K562 (cell line): ENCODE results near the gene ZNF280D. TPM values are rescaled to one million over a fixed set of nuclear protein-coding genes. Genes with fewer than 3 reads are reported as not detected.

Source experiments
- ATAC-seq: fragments of 200-7000 bp; cut with Tn5 transposase; 3 replicates; pipeline ENCODE4 v1.9.1; 2020; ENCODE audit warnings: moderate library complexity
- BruUV-seq: library from RNA; stranded (reverse); fragments of 400-500 nt; replicated peaks from 2 replicates; lab custom pipeline; 2021; lab: Mats Ljungman, UMichigan
- CTCF ChIA-PET: fragments of 300-600 bp; formaldehyde crosslinking; extraction: SDS; loops from one replicate; lab custom pipeline; 2021; ENCODE audit warnings: low intra/inter-chr PET ratio; lab: Yijun Ruan, JAX
- POLR2A ChIA-PET: fragments of 300-600, 350-650 bp; sonication (Branson Sonifier 250); formaldehyde crosslinking; extraction: SDS; loops from one replicate; lab custom pipeline; 2021; ENCODE audit warnings: antibody characterized with exemption, inconsistent platforms; lab: Yijun Ruan, JAX
- DNase-seq, 4 experiments: peaks; one replicate each; pipeline versions ENCODE4 v3.0.0 to v3.0.0-alpha.2; 2011 to 2018; ENCODE audit warnings: low spot score in 3 of 4, mixed read lengths in 3 of 4; ENCODE audit errors: extremely low read depth in 1 of 4
- FAIRE-seq: peaks from 2 replicates; lab custom pipeline; 2011; peaks lifted over from hg19 to GRCh38; lab: Jason Lieb, UNC
- H2AFZ ChIP-seq: 2 replicates; pipeline ENCODE4 v1.6.0; 2011; ENCODE audit warnings: low read depth, low read length, control low read depth, inconsistent platforms
- H3K27ac ChIP-seq: fragments of 200-600 bp; 3 replicates; pipeline ENCODE4 v1.8.0; 2011; ENCODE audit warnings: low read depth, mild to moderate bottlenecking, control low read depth, inconsistent platforms, low read length, moderate library complexity, mixed read lengths; ENCODE audit errors: extremely low read depth
- H3K27me3 ChIP-seq, 2 experiments: fragments of 300-600 bp in 1 of 2; 2 replicates in 1 of 2; 3 replicates in 1 of 2; pipeline versions ENCODE4 v1.6.0 to v1.8.0; 2011; ENCODE audit warnings: inconsistent platforms in 2 of 2, low read length in 2 of 2, mild to moderate bottlenecking in 1 of 2, mixed read lengths in 1 of 2, moderate library complexity in 1 of 2; ENCODE audit not compliant: control insufficient read depth in 2 of 2, insufficient read depth in 2 of 2
- H3K36me3 ChIP-seq: fragments of 300-600 bp; 3 replicates; pipeline ENCODE4 v1.8.0; 2011; ENCODE audit warnings: mild to moderate bottlenecking, low read length, inconsistent platforms; ENCODE audit not compliant: control insufficient read depth, insufficient read depth
- H3K4me1 ChIP-seq, 2 experiments: fragments of 200-600 bp in 1 of 2; replicated peaks in 1 of 2; 2 replicates in 1 of 2; 3 replicates in 1 of 2; pipeline versions ENCODE4 v1.5.1 to v1.8.0; 2011; ENCODE audit warnings: inconsistent platforms in 2 of 2, low read length in 2 of 2, mild to moderate bottlenecking in 1 of 2, mixed read lengths in 1 of 2, moderate library complexity in 1 of 2; ENCODE audit not compliant: control insufficient read depth in 2 of 2, insufficient read depth in 2 of 2
- H3K4me2 ChIP-seq: 2 replicates; pipeline ENCODE4 v1.6.1; 2011; ENCODE audit warnings: low read length, control low read depth, inconsistent platforms, mixed read lengths; ENCODE audit not compliant: insufficient read depth
- H3K4me3 ChIP-seq: fragments of 200-600 bp; sonication (generic), shearing (Covaris generic); 2 replicates; pipeline ENCODE4 v1.5.1; 2016; ENCODE audit warnings: control low read depth, inconsistent platforms
- H3K79me2 ChIP-seq: fragments of 200-600 bp; 3 replicates; pipeline ENCODE4 v1.8.0; 2011; ENCODE audit warnings: low read length, inconsistent platforms; ENCODE audit not compliant: control insufficient read depth, insufficient read depth
- H3K9ac ChIP-seq, 2 experiments: 2 replicates each; pipeline versions ENCODE4 v1.6.0 to v1.6.1; 2011; ENCODE audit warnings: low read depth in 2 of 2, low read length in 2 of 2, control low read depth in 1 of 2, inconsistent platforms in 1 of 2, mild to moderate bottlenecking in 1 of 2, mixed read lengths in 1 of 2; ENCODE audit not compliant: insufficient read depth in 1 of 2
- H3K9me1 ChIP-seq: one replicate; pipeline ENCODE4 v1.6.0; 2011; ENCODE audit warnings: inconsistent platforms, mild to moderate bottlenecking, low read length, moderate library complexity; ENCODE audit not compliant: control insufficient read depth, insufficient read depth
- H3K9me3 ChIP-seq: replicated peaks from 2 replicates; pipeline ENCODE4 v1.5.1; 2011; ENCODE audit warnings: low read depth, low read length, inconsistent platforms; ENCODE audit not compliant: control insufficient read depth, insufficient read depth
- H4K20me1 ChIP-seq: replicated peaks from 2 replicates; pipeline ENCODE4 v1.6.1; 2011; ENCODE audit warnings: low read length, inconsistent platforms, mixed read lengths; ENCODE audit not compliant: control insufficient read depth, insufficient read depth
- BCOR ChIP-seq: fragments of 450-650 bp; IDR thresholded peaks from 2 replicates; pipeline ENCODE4 v1.6.1; 2016
- EZH2 ChIP-seq: IDR thresholded peaks from 2 replicates; pipeline ENCODE4 v1.6.1; 2012; ENCODE audit warnings: low read depth, mild to moderate bottlenecking, inconsistent platforms, low read length, borderline replicate concordance
- FOSL1 ChIP-seq: fragments of 200-800 bp; sonication (Bioruptor generic); conservative IDR thresholded peaks from 2 replicates; pipeline ENCODE4 v1.6.1; 2016; ENCODE audit warnings: missing genetic modification characterization, missing compliant biosample characterization
- FOXM1 ChIP-seq, 2 experiments: fragments of 450-650 bp in 1 of 2; sonication (generic) in 1 of 2; formaldehyde crosslinking in 1 of 2; IDR thresholded peaks; 2 replicates each; pipeline versions ENCODE4 v1.6.1 to v1.9.0; 2017 to 2022; ENCODE audit warnings: low read depth in 2 of 2, mild to moderate bottlenecking in 2 of 2, missing genetic modification reagents in 1 of 2, moderate library complexity in 1 of 2
- FUS ChIP-seq: fragments of 200-400 bp; formaldehyde crosslinking; optimal IDR thresholded peaks from 2 replicates; pipeline ENCODE3; 2017; ENCODE audit warnings: low read depth, low read length
- GATAD2B ChIP-seq: fragments of 450-650 bp; IDR thresholded peaks from 2 replicates; pipeline ENCODE4 v1.6.1; 2017; ENCODE audit warnings: mild to moderate bottlenecking, borderline replicate concordance
- STAT5B ChIP-seq: fragments of 250-450 bp; sonication (Bioruptor Pico); IDR thresholded peaks from 2 replicates; pipeline ENCODE4 v1.8.0; 2021; ENCODE audit warnings: mild to moderate bottlenecking, inconsistent platforms
- TCF7 ChIP-seq: sonication (generic); IDR thresholded peaks from 2 replicates; pipeline ENCODE4 v1.6.1; 2016; ENCODE audit warnings: antibody characterized with exemption, borderline replicate concordance
- U2AF1 ChIP-seq: fragments of 200-400 bp; formaldehyde crosslinking; optimal IDR thresholded peaks from 2 replicates; pipeline ENCODE3; 2017; ENCODE audit warnings: mild to moderate bottlenecking, low read depth, low read length, moderate library complexity
- XRCC5 ChIP-seq: fragments of 200-400 bp; formaldehyde crosslinking; IDR thresholded peaks from 2 replicates; pipeline ENCODE4 v1.6.1; 2017; ENCODE audit warnings: low read depth, mild to moderate bottlenecking, low read length
- ZNF143 ChIP-seq: sonication (generic); formaldehyde crosslinking; IDR thresholded peaks from 2 replicates; pipeline ENCODE4 v1.9.0; 2022; ENCODE audit warnings: mild to moderate bottlenecking, missing genetic modification reagents
- ZNF175 ChIP-seq: fragments of 200-800 bp; sonication (Bioruptor generic); IDR thresholded peaks from 2 replicates; pipeline ENCODE4 v1.6.1; 2016; ENCODE audit warnings: low read depth, mild to moderate bottlenecking, missing genetic modification characterization, missing compliant biosample characterization
- ZNF239 ChIP-seq: fragments of 250-450 bp; sonication (Bioruptor Pico); IDR thresholded peaks from 2 replicates; pipeline ENCODE4 v1.4.0; 2020; ENCODE audit warnings: mild to moderate bottlenecking
- whole genome bisulfite sequencing: fragments of 100-300 bp; shearing (Covaris generic); methylation state at CpG from one replicate; pipeline ENCODE4 v1.1.6; 2016; ENCODE audit warnings: low coverage, mixed read lengths; ENCODE audit not compliant: insufficient coverage; ENCODE audit errors: missing lambda C conversion rate; 5-methylcytosine and 5-hydroxymethylcytosine counted together
- in situ Hi-C: fragments of 300-500 bp; cut with MboI; formaldehyde crosslinking; loops from 4 replicates; pipeline ENCODE4 v1.15.0; 2018; ENCODE audit warnings: inconsistent platforms, mixed read lengths
- intact Hi-C: fragments of 100-400 bp; cut with micrococcal nuclease; formaldehyde crosslinking; loops from 2 replicates; pipeline ENCODE4 v1.14.2; 2022
- polyA plus RNA-seq, 8 experiments: library from polyadenylated mRNA; depleted of rRNA in 4 of 8; stranded (reverse) in 5 of 8; unstranded in 3 of 8; fragments of >200 nt; fragmentation: Nextera tagmentation in 2 of 8; fragmentation: Illumina TruSeq in 1 of 8; extraction: Ambion mirVana in 2 of 8; extraction: Trizol in 1 of 8; gene quantifications; 2 replicates each; pipeline versions ENCODE4 v1.2.1 to v1.2.3, GENCODE V29; 2011 to 2014; ENCODE audit warnings: inconsistent platforms in 1 of 8, missing spikeins in 1 of 8
- total RNA-seq, 7 experiments: library from RNA; depleted of rRNA in 6 of 7; stranded (reverse); fragments of >200 nt in 6 of 7; fragmentation: Illumina TruSeq in 2 of 7; extraction: Trizol in 2 of 7; gene quantifications; 2 replicates each; pipeline versions ENCODE4 v1.2.1 to v1.2.3, GENCODE V29; 2011 to 2021; ENCODE audit warnings: low replicate concordance in 1 of 7
- TF ChIP-seq, protein P1 (sequence below), 2 experiments: fragments of 450-650 bp in 1 of 2; sonication (generic) in 1 of 2; formaldehyde crosslinking in 1 of 2; IDR thresholded peaks in 1 of 2; conservative IDR thresholded peaks in 1 of 2; 2 replicates each; pipeline versions ENCODE4 v1.6.1 to v1.8.1; 2016 to 2023; ENCODE audit warnings: mild to moderate bottlenecking in 2 of 2, moderate library complexity in 2 of 2, inconsistent platforms in 1 of 2, missing genetic modification reagents in 1 of 2
- TF ChIP-seq, protein P2 (sequence below): sonication (generic); formaldehyde crosslinking; IDR thresholded peaks from 2 replicates; pipeline ENCODE4 v1.8.0; 2023; ENCODE audit warnings: mild to moderate bottlenecking, missing genetic modification reagents

ZNF280D gene
- total and polyA plus RNA-seq, 9 of the 15 experiments (the other 6 are each of a cell fraction or from before 2014, with no cell fraction given), result 8.3 to 21.8 (median 18.4) TPM

DNA sequence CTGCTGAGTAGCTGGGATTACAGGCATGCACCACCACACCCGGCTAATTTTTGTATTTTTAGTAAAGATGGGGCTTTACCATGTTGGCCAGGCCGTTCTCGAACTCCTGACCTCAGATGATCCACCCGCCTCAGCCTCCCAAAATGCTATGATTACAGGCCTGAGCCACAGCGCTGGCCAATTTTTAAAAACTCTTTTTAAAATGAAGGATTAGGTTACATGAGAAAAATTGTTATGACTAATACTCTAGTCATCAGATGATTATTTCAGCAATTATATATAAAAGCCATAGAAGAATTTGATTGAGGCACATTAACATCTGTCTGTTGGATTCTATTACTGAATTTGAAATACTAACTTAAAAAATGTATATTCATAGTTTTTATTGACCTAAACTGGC lies 134.3 kb downstream of the ZNF280D start:
- Histone ChIP-seq H3K9ac (no peak overlapping the region), H3K4me1 (no peaks in the 10 kb centered on the region), H3K79me2 (no peaks in the 10 kb centered on the region), H2AFZ (no peak overlapping the region), H3K27me3 (no peaks in the 10 kb centered on the region), H3K9me1 (no peaks in the 10 kb centered on the region), H3K4me3 (no peak overlapping the region), H3K27ac (no peak overlapping the region), H3K9me3 (no peaks in the 10 kb centered on the region; the same call in 1 of the 2 replicates), H4K20me1 (no peaks in the 10 kb centered on the region), H3K4me2 (no peak overlapping the region), H3K36me3 (no peaks in the 10 kb centered on the region)
- intact Hi-C loops (no loop called here), in situ Hi-C loops (no loop called here)
- FAIRE-seq (no peak), DNase-seq (no peak), ATAC-seq (no peak)
- BruUV-seq, result no TSS peak
- WGBS, result 3% methylated on average over 5 of the region's 5 CpGs
- ChIA-PET CTCF (no interaction called here), POLR2A (no interaction called here)
- TF ChIP-seq FOXM1 (IDR thresholded peaks at IDR 0.05; ENCODE audit: low read depth), result no peak
- TF ChIP-seq FOXM1 (CRISPR knock-in tag; IDR thresholded peaks at IDR 0.05; ENCODE audit: low read depth), result no peak
- TF ChIP-seq TCF7, result no peak
- TF ChIP-seq FOSL1 (tag), result peak; percentile 38; the same call in 1 of the 2 replicates

DNA sequence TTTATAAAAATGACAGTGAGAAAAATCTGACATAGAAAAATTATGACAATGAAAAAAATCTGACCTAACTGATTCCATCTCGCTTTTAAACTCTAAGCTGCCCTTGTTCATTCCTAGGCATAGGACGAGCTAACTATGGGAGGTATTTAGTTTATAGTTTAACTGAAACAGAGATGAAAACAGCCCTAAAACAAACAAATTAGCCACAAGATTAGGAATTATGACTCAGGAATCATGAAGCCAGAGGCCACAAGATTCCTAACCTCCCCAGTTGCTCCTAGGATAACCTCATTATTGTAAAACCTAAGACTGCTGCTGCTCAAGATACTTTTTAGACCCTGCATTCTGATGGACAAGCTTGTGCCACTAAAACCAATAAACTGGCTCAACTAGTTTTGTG lies 145.6 kb downstream of the ZNF280D start:
- Histone ChIP-seq H3K27ac (no peak overlapping the region), H3K4me2 (no peak overlapping the region), H3K9me1 (no peaks in the 10 kb centered on the region), H3K27me3 (no peaks in the 10 kb centered on the region), H3K9me3 (peaks cover 4% of the 10 kb centered on the region), H3K9ac (no peak overlapping the region), H4K20me1 (no peaks in the 10 kb centered on the region), H3K36me3 (no peaks in the 10 kb centered on the region), H3K4me3 (no peak overlapping the region), H2AFZ (no peak overlapping the region), H3K4me1 (no peaks in the 10 kb centered on the region), H3K79me2 (no peaks in the 10 kb centered on the region)
- POLR2A ChIA-PET, result no interaction called here
- DNase-seq, result no peak
- intact Hi-C loops (no loop called here), in situ Hi-C loops (no loop called here)
- no peak for ATAC-seq
- 0% methylated on average over 2 of the region's 2 CpGs for WGBS
- no TSS peak for BruUV-seq
- FAIRE-seq, result peak; percentile 11
- CTCF ChIA-PET, result no interaction called here
- TF ChIP-seq BCOR (no peak), EZH2 (no peak), ZNF175 (no peak), STAT5B (no peak), ZNF239 (CRISPR knock-in tag) (no peak), ZNF143 (CRISPR knock-in tag) (no peak), U2AF1 (no peak), TCF7 (no peak), XRCC5 (no peak), GATAD2B (no peak), FUS (no peak)
- TF ChIP-seq, protein P1, sequence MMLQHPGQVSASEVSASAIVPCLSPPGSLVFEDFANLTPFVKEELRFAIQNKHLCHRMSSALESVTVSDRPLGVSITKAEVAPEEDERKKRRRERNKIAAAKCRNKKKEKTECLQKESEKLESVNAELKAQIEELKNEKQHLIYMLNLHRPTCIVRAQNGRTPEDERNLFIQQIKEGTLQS (IDR thresholded peaks at IDR 0.05), result no peak
- TF ChIP-seq, protein P1 (CRISPR knock-in tag; conservative IDR thresholded peaks at IDR 0.05), result no peak
- TF ChIP-seq, protein P2, sequence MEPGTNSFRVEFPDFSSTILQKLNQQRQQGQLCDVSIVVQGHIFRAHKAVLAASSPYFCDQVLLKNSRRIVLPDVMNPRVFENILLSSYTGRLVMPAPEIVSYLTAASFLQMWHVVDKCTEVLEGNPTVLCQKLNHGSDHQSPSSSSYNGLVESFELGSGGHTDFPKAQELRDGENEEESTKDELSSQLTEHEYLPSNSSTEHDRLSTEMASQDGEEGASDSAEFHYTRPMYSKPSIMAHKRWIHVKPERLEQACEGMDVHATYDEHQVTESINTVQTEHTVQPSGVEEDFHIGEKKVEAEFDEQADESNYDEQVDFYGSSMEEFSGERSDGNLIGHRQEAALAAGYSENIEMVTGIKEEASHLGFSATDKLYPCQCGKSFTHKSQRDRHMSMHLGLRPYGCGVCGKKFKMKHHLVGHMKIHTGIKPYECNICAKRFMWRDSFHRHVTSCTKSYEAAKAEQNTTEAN (CRISPR knock-in tag), result no peak
